Activated T-helper 1 cell treated with anti-CD3 and anti-CD28 coated beads, Interleukin-12 subunit alpha, Interleukin-12 subunit beta, Interleukin-2, Interleukin-4 antibody, amounts not matched to agents 30 ng/mL and 10 ng/mL and 1 ng/mL, durations not matched to agents 14 hours and 24 hours and 36 hours (primary cell): ENCODE measurements around the gene COL18A1. TPM values are rescaled to one million over a fixed set of nuclear protein-coding genes. Genes with fewer than 3 reads are reported as not detected.
A peak's percentile ranks its signal among the peaks of the same experiment; 100 is the strongest.

ENCODE experiments used
- DNase-seq: peaks from one replicate; pipeline ENCODE4 v3.0.0; 2021; ENCODE audit warnings: low spot score
- H3K27ac Mint-ChIP-seq: one replicate; pipeline ENCODE4 v1.8.0; 2021; ENCODE audit warnings: mild to moderate bottlenecking, mixed read lengths
- H3K27me3 Mint-ChIP-seq: one replicate; pipeline ENCODE4 v1.8.0; 2022; ENCODE audit warnings: mild to moderate bottlenecking, moderate library complexity, mixed read lengths; ENCODE audit not compliant: insufficient read depth
- H3K36me3 Mint-ChIP-seq: one replicate; pipeline ENCODE4 v1.8.0; 2021; ENCODE audit warnings: low read depth, mixed read lengths
- H3K4me1 Mint-ChIP-seq: one replicate; pipeline ENCODE4 v1.8.0; 2021; ENCODE audit warnings: low read depth, mixed read lengths
- H3K4me3 Mint-ChIP-seq: one replicate; pipeline ENCODE4 v1.8.0; 2021; ENCODE audit warnings: mild to moderate bottlenecking, moderate library complexity, mixed read lengths
- H3K9me3 Mint-ChIP-seq: one replicate; pipeline ENCODE4 v1.8.0; 2021; ENCODE audit warnings: mixed read lengths
- intact Hi-C: fragments of 100-400 bp; cut with micrococcal nuclease; formaldehyde crosslinking; loops from one replicate; pipeline ENCODE4 v1.15.1; 2024
- total RNA-seq: library from RNA; stranded (reverse); gene quantifications from 2 replicates; pipeline ENCODE4 v1.2.3, GENCODE V29; 2022

COL18A1 gene
- total RNA-seq, 1 donor from 2014 or later, result 2.1 TPM

DNA sequence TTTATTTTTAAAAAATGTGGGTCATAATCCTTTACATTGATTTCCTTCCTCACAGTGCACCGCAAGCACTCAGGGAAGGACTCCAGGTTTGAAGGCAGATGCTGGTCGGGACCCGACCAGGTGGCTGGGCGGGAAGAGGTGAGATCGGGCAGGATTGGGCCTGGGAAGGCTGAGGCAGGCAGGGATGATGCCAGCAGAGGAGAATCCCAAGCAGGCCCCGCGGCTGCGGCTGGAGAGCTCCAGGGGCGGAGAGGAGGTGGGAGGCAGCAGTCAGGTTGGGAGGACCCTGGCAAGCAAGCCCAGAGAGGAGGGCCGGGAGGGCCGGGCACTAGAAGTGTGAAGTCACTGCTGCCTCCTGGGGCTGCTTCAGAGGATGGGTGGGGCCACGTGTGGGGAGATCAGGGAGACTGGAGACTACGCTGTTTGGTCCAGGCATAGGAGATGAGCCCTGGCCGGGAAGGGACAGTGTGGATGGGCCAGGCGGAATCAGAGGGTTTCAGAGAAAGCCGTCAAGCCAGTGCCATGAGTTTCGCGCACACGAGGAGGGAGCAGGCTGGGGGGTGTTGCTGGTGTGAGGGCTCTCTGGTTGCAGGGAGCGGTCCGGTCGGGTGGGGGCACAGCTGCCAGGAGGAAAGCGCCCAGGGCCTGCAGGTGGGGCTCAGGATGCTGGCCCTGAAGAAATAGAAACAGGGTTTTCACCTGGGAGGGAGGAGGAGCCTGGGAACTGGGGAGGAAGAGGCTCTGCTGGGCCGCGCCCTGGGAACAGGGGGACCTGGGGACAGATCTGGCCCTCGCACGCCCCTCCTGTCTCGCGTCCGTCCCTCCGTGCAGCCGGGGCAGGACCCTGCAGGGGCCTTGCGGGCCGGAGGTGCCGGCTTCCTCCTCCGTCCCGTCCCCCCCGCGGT, 888 bp upstream of the COL18A1 start:
- Mint-ChIP-seq H3K4me3 (peak overlapping the region; percentile 62), H3K36me3 (no peaks in the 10 kb centered on the region), H3K27me3 (peaks cover 51% of the 10 kb centered on the region), H3K27ac (peak overlapping the region; percentile 68), H3K4me1 (peaks cover 4% of the 10 kb centered on the region), H3K9me3 (peaks cover 6% of the 10 kb centered on the region)
- no peak for DNase-seq
- intact Hi-C loops, result loop anchor here (2.0 kb wide), 1 partner anchor 39 kb away; no protein-coding TSS in a partner anchor

DNA sequence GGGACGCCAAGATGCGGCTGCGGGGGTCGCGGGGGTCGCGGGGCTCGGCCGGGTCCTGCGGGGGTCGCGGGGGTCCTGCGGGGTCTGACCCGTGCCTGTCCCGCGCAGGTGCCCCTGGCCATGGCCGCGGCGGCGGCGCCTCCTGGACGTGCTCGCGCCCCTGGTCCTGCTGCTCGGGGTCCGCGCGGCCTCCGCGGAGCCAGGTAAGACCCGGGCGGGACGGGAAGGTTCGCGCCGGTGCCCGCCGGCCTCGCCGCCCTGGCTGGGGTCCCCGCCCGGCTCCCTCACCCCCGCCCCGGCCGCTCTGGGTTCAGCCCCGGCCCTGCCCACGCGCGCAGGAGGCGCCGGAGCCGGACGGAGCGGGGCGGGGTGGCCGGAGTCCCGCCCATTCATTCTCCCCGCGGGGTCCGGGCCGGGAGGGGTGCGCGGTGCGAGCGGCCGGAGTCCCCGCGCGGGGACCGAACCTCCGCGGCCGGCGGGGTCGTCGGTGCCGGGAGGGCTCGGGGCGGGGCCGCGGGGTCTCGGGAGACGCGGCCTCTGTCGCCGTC, 380 bp downstream of the COL18A1 start:
- Mint-ChIP-seq H3K9me3 (peaks cover 6% of the 10 kb centered on the region), H3K27me3 (peaks cover 47% of the 10 kb centered on the region), H3K27ac (no peak overlapping the region), H3K36me3 (no peaks in the 10 kb centered on the region), H3K4me1 (peaks cover 4% of the 10 kb centered on the region), H3K4me3 (no peak overlapping the region)
- DNase-seq, result no peak
- intact Hi-C loops, result loop anchor here (2.0 kb wide), 1 partner anchor 41 kb away; no protein-coding TSS in a partner anchor

DNA sequence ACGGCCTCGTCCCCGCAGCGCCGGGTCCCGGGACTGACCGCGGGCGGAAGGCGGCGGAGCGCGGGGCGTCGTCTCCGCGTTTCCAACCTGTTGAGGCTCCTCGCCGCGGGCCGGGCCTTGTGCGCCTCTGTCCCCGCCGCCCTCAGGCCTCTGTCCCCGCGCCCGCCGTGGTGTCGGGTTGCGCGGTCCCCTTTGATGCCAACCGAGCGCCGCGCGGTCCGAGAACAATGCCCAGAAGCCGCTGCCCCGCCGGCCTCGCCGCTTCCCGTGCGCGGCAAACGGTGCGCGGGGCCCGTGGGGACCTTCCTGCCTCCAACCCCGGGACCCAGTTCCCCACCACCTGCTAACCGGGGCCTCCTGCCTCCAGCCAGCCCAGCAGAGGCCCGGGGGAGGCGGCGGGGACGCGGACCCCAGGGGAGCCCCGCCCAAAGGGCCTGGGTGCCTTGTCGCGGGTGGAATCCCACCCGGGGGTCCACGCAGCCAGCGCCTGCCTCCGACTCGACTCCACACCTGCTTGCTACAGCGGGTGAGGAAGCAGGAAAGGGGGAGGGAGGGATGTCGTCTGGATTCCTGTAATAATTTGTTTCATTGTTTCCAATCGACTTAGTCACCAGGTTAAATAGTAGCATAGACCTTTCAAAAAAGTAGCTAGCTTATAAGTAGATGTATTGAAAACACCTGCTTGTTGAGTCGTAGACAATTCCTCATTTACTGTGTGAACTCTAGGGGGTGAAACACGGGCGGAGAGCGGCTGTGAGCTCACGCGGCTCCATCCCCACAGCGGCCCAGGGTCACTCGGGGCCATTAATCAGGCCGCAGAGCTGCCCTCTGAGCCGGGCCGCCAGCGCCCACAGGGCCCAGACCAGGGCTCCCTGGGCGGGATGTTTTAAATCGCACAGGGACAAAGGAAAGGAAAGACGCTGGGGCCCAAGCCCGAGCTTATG, 1.1 kb downstream of the COL18A1 start:
- no peak overlapping the region for H3K27ac Mint-ChIP-seq
- peaks cover 5% of the 10 kb centered on the region for H3K9me3 Mint-ChIP-seq
- no peak for DNase-seq
- peaks cover 4% of the 10 kb centered on the region for H3K4me1 Mint-ChIP-seq
- no peaks in the 10 kb centered on the region for H3K36me3 Mint-ChIP-seq
- H3K4me3 Mint-ChIP-seq, result no peak overlapping the region
- intact Hi-C loops, result loop anchor here (2.0 kb wide), 1 partner anchor 41 kb away; no protein-coding TSS in a partner anchor
- H3K27me3 Mint-ChIP-seq, result peaks cover 45% of the 10 kb centered on the region

DNA sequence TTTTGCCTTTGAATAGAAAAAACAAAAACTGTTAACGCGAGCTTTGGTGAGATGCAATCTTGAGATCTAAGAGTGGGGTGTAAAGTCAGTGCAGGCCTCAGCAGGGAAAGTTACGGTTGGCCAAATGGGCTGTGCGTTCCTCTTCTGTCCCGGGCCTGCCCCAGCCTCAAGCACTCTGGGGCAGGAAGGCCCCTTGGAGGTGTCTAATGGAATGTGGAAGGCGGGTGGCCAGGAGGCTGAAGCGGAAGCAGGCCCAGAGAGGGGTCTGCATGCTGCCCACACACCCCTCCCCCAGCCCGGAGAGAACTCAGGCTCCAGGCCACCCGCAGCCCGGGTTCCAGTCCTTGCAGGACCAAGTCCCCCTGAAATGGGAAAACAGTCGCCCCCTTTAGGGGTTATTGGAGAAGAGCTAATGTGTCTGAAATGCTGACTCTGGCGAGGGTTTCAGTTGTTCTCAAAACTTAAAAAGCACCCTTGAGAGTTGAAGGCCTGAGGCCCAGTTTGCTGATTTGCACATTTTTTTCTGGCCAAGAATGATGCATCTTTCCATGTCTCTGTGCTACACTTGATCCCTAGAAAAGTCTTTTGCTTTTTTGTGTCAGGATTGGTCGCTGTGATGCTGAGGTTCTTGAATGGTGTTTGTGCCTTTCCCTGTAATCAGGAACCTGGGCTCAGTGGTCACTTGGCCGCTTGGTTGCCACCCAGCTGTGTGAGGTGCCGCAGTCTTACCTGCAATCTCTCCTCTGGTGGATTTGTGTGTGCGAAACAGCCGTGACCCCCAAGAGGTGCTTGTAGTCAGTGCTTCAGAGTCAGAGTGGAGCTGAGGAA, 2.0 kb downstream of the COL18A1 start:
- intact Hi-C loops, result no loop called here
- DNase-seq, result no peak
- no peaks in the 10 kb centered on the region for H3K9me3 Mint-ChIP-seq
- H3K4me3 Mint-ChIP-seq, result no peak overlapping the region
- H3K4me1 Mint-ChIP-seq, result peaks cover 4% of the 10 kb centered on the region
- no peaks in the 10 kb centered on the region for H3K36me3 Mint-ChIP-seq
- no peak overlapping the region for H3K27ac Mint-ChIP-seq
- peaks cover 36% of the 10 kb centered on the region for H3K27me3 Mint-ChIP-seq

DNA sequence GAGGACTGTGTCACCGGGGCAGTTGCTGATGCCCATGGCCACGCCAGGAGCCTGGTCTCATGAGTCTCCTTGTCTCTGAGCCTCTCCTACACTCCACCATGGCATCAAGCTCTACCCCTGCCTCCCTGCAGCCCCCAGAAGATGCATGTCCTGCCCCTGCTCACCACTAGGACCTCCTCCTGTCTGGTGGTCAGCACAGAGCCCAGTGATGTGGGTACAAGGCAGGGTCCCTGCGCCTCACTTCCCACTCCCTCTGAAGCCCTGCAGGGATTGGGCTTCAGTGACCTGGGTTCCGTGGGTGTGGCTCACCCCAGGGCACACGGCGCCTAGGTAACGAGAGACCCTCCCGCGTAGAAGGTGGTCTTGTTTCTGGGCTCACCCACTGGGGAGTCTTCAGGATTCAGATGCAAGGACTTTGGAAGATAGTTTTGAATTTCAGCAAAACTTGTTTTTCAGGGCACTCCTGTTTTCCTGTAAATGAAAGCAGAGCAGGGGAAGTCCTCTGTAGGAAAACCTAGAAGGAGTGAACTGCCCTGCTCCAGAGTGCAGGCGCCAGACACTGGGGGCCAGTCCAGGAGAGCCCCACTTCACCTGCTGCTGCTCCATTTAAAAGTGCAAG, 2.8 kb downstream of the COL18A1 start:
- H3K27ac Mint-ChIP-seq, result no peak overlapping the region
- H3K4me3 Mint-ChIP-seq, result no peak overlapping the region
- no peaks in the 10 kb centered on the region for H3K36me3 Mint-ChIP-seq
- H3K9me3 Mint-ChIP-seq, result no peaks in the 10 kb centered on the region
- no peak for DNase-seq
- peaks cover 4% of the 10 kb centered on the region for H3K4me1 Mint-ChIP-seq
- H3K27me3 Mint-ChIP-seq, result peaks cover 29% of the 10 kb centered on the region
- intact Hi-C loops, result no loop called here

DNA sequence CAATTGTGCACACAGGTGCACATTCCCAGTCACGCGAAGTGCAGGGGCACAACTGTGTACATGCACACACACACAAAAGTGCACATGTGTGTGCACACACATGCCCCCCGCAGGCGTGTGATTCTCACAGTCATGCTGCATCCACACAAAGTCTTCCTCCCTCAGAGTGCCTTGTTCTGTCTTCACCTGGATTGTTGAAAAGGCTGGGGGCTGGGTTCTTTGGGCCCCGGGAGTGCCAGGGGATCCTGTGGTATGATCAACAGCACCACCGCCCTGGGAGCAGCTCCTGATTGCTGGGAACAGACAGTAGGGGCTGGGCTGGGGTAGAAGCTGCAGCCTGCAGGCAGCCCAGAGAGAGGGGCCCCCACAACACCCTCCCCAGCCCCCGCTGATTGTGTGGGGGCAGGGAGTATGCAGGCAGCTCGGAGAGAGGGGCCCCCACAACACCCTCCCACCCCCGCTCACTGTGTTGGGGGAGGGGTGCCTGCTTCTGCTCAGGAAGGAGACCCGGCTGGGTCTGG, 3.4 kb downstream of the COL18A1 start:
- no peaks in the 10 kb centered on the region for H3K9me3 Mint-ChIP-seq
- H3K27ac Mint-ChIP-seq, result no peak overlapping the region
- intact Hi-C loops, result no loop called here

DNA sequence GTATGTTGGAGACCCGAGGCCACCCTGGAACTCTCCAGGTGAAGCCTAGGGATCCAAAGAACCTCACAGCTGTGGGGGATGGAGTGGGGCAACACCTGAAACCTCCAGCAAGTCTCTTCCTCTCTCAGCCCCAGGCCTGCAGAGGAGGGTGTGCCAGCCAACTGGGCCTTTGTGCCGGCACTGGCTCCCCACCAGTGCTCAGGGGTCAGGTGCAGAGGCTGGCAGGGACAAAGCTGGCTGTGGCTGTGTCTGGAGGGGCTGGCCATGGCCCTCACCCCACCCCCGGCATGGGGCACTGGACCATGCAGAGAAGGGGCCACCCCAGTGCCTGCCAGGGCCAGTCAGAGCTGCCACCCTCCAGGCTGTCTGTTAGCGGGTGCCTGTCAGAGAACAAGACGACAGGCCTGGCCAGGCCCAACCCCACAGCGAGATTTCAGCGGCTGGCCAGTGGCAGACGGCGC, 3.9 kb downstream of the COL18A1 start:
- DNase-seq, result no peak
- Mint-ChIP-seq H3K4me1 (peaks cover 4% of the 10 kb centered on the region), H3K4me3 (no peak overlapping the region), H3K36me3 (no peaks in the 10 kb centered on the region), H3K27ac (no peak overlapping the region), H3K9me3 (no peaks in the 10 kb centered on the region), H3K27me3 (peaks cover 19% of the 10 kb centered on the region)
- intact Hi-C loops, result no loop called here

More for the DNA sequence above, 3.4 kb downstream of the COL18A1 start:
- Mint-ChIP-seq H3K27me3 (peaks cover 24% of the 10 kb centered on the region), H3K36me3 (no peaks in the 10 kb centered on the region), H3K4me3 (no peak overlapping the region), H3K4me1 (peaks cover 4% of the 10 kb centered on the region)
- DNase-seq, result no peak

DNA sequence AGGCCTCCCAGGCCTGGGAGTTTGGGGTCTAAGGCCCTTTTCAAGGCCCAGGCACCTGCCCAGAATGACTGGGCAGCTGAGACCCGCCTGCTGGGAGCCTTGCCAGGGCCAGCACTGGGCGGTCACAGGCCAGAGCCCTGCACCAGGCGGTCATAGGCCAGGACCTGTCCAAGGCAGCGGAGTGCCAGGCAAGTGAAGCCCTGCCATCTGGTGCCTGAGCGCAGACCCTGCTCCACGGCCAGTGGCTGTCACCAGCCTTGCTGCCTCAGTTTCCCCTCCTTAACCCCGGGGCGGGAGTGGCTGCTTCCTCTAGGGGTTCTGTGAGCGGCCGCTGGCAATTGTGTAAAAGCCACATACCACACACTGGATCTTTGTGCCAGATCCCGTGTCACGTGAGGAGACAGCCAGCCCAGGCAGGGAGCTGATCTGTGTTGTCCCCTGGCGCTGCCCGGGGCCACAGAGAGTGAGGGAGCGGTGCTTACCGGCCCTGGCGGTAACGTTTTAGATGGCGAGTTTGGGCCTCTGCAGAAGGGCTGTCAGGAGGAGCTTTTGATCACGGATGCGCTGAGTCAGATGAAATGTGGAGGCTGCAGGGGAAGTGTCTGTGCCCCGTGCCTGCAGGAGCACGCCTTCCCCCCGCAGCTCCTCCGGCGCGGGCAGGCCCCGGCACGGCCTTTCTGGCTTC, 4.6 kb downstream of the COL18A1 start:
- Mint-ChIP-seq H3K36me3 (no peaks in the 10 kb centered on the region), H3K27ac (no peak overlapping the region), H3K4me3 (no peak overlapping the region), H3K4me1 (no peaks in the 10 kb centered on the region), H3K9me3 (no peaks in the 10 kb centered on the region), H3K27me3 (peaks cover 13% of the 10 kb centered on the region)
- no peak for DNase-seq
- intact Hi-C loops, result no loop called here

DNA sequence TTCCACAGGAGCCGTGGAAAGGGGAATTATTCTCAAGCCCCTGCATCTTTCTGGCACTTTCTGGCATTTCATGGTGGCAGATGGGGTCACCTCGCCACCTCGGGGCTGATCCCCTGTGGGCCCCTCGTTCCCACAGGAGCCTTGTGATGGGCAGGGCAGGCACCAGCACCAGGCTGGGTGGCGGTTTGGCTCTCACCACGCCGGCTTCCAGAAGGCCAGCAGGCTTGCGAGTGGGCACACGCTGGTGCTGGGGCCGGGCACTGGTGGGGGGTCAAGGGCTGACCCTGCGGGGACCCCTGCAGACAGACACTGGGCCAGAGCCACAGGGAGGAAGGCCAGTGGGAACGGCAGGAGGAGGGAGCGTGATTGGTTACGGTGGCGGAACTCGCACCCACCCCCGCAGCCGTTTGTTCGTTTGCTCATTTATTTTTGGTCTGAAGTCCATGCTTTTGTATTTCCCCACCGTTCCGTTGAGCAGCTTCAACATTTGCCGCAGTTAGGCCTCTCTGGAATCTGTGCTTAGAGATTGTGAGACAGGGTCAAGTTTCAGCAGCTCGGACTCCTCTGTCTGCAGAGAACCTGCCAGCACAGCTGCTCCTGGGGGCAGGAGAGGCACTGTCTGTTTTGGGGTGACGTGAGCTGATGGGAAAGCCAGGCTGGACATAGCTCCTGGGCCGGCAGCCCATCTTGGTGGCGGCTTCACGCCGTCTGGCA, 5.3 kb downstream of the COL18A1 start:
- peaks cover 13% of the 10 kb centered on the region for H3K27me3 Mint-ChIP-seq
- no peaks in the 10 kb centered on the region for H3K4me1 Mint-ChIP-seq
- H3K4me3 Mint-ChIP-seq, result no peak overlapping the region
- no peaks in the 10 kb centered on the region for H3K9me3 Mint-ChIP-seq
- DNase-seq, result no peak
- intact Hi-C loops, result no loop called here
- H3K27ac Mint-ChIP-seq, result no peak overlapping the region
- H3K36me3 Mint-ChIP-seq, result no peaks in the 10 kb centered on the region

DNA sequence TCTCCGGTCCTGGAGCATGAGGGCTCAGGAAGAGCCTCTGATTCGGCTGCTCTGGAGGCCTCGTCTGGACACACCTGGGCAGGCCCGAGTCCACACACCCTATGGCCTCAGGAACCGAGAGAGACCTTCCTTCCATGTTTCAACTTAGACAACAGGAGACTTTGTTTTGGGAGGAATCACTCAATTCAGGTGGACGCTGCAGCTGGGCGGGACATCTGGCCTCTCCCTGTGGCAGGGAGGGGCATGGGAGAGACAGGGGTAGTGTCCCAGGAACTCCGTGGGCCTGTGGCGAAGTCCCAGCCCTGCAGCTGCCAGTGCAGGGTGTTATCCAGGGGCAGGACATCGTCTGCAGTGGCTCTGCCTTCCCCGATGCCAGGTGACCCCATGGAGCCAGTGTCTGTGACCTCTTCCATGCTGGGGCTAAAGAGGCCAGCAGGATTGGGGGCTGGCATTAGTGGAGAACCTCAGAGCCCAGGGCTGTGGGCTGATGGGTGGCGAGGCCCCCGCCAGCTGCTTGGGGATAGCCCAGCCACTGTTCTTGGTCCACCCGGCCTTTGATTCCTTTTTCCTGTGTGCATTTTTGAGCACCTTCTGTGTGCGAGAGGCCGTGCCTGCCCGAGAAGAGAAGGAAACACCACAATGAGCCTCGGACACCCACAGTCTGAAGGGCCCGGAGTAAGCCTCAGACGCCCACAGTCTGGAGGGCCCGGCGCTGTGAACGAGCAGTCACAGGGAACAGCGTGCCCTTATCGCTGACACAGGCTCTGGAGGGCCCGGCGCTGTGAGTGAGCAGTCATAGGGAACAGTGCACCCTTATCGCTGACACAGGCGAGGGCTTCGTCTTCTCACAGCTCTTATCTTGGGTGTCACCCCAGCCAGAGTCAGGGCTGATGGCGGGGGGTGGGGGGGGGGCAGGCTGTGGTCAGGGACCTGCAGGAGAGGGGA, 6.2 kb downstream of the COL18A1 start:
- Mint-ChIP-seq H3K4me1 (no peaks in the 10 kb centered on the region), H3K4me3 (no peak overlapping the region), H3K27ac (no peak overlapping the region), H3K9me3 (no peaks in the 10 kb centered on the region), H3K27me3 (peaks cover 13% of the 10 kb centered on the region), H3K36me3 (no peaks in the 10 kb centered on the region)
- intact Hi-C loops, result no loop called here
- DNase-seq, result no peak
